NB4 (cell line): ENCODE measurements around the gene PGGT1B.

Experiments
- CTCF ChIP-seq: IDR thresholded peaks from one replicate; pipeline ENCODE4 v1.5.1; 2012; ENCODE audit warnings: low read depth, low read length
- POLR2A ChIP-seq: IDR thresholded peaks from 2 replicates; pipeline ENCODE4 v1.6.1; 2011; ENCODE audit warnings: mild to moderate bottlenecking; ENCODE audit not compliant: insufficient read length; ENCODE audit errors: extremely low read depth
- TF ChIP-seq, protein P1 (sequence below): IDR thresholded peaks from 2 replicates; pipeline ENCODE4 v1.6.1; 2011; ENCODE audit warnings: low read depth, low read length

DNA sequence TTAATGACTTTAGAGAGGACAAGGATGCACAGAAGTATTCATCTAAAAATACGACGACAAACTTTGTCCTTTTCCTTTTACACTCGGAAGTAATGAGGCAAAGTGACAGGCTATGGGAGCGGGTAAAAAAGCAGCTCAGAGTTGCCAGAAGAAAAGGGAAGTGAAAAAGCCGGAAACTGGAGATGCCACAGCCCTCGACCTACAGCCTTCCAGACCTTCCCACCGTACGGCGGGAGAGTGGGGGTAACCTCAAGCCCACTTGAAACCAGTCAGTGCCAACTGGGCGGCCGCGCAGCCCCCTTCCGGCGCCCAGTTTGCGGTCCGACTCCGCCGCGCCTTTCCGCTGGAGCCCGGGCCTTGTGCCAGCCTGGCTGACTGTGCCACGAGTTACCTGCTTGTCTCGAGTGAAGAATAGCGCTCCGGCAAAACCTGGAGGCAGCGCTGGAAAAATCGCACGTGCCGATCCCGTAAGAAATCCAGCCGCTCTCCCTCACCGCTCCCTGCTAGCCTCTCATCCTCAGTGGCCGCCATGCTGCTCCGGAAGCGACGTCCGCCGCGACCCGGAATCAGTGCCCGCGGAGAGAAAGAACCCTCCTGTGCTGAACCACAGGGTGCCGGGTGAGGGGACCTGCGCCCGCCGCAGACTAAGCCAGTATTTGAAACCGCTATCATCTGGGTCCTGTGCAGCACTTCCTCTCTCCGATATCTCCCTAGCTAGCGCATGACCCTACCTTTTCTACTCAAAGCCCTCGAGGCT, at the start of gene PGGT1B:
- TF ChIP-seq CTCF = no peak
- peak; percentile 67 for TF ChIP-seq POLR2A
- TF ChIP-seq, protein P1, sequence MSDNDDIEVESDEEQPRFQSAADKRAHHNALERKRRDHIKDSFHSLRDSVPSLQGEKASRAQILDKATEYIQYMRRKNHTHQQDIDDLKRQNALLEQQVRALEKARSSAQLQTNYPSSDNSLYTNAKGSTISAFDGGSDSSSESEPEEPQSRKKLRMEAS = peak; percentile 72; the same call in 1 of the 2 replicates
